K562 treated with DMSO at 1 percent for 48 hours (cell line): ENCODE measurements around the gene CCDC112. TPM values are rescaled to one million over a fixed set of nuclear protein-coding genes. Genes with fewer than 3 reads are reported as not detected.

Experiments
- total RNA-seq: library from RNA; unstranded; fragments of 300-600 nt; gene quantifications from 2 replicates; pipeline ENCODE4 v1.2.3, GENCODE V29; 2022; ENCODE audit warnings: low replicate concordance; ENCODE audit errors: extremely low read depth

Gene CCDC112, protein sequence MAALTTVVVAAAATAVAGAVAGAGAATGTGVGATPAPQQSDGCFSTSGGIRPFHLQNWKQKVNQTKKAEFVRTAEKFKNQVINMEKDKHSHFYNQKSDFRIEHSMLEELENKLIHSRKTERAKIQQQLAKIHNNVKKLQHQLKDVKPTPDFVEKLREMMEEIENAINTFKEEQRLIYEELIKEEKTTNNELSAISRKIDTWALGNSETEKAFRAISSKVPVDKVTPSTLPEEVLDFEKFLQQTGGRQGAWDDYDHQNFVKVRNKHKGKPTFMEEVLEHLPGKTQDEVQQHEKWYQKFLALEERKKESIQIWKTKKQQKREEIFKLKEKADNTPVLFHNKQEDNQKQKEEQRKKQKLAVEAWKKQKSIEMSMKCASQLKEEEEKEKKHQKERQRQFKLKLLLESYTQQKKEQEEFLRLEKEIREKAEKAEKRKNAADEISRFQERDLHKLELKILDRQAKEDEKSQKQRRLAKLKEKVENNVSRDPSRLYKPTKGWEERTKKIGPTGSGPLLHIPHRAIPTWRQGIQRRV
- not detected in 2 replicates for total RNA-seq

DNA sequence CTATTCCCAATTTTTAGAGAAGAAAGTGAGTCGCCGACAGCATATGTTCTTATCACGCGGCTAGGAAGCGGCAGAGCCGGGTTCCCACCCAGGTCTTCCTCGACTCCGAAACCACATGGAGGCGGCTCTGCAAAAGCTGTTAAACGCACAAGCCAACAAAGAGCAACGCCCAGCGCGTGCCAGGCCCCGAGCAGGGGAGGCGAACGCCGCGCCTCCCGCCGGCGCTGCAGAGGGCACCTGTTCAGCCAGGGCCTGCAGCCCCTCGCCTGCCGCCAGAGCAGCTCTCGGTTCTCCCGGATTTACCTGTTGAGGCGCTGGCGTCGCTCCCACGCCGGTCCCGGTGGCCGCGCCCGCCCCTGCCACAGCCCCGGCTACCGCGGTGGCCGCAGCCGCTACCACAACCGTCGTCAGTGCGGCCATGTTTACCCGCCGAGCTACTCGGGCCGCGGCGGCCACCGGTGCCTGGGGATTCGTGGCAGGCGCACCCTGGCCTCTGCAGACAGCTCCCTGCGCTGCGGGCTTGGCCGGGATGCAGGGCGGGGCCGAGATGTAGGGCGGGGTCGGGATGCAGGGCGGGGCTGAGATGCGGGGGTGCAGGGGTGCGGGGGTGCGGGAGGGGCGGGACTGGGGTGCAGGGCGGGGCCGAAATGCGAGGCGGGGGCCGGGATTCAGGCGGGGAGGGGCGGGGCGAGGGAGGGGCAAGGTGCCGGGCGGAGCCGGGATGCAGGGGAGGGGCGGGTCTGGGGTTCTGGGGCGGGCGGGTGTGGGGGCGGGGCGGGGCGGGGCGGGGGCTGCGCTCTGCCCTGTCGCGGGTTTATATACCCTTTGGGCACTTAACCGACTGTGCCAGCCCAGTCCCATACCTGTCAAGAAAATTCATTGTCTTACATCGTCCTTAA is at the start of gene CCDC112:
CCDC112 (minus strand) TSS at position 531 of the 899 bp plus-strand sequence; CDS start at position 420, 111 bp downstream.

DNA sequence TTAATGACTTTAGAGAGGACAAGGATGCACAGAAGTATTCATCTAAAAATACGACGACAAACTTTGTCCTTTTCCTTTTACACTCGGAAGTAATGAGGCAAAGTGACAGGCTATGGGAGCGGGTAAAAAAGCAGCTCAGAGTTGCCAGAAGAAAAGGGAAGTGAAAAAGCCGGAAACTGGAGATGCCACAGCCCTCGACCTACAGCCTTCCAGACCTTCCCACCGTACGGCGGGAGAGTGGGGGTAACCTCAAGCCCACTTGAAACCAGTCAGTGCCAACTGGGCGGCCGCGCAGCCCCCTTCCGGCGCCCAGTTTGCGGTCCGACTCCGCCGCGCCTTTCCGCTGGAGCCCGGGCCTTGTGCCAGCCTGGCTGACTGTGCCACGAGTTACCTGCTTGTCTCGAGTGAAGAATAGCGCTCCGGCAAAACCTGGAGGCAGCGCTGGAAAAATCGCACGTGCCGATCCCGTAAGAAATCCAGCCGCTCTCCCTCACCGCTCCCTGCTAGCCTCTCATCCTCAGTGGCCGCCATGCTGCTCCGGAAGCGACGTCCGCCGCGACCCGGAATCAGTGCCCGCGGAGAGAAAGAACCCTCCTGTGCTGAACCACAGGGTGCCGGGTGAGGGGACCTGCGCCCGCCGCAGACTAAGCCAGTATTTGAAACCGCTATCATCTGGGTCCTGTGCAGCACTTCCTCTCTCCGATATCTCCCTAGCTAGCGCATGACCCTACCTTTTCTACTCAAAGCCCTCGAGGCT is 34.0 kb downstream of the CCDC112 start, which contains the start of gene PGGT1B:
PGGT1B (minus strand) TSS at position 557 of the 757 bp plus-strand sequence; CDS start at position 531, 26 bp downstream.

Other genes with a start within 250 kb of the CCDC112 start
- gene TRIM36, start 126.7 kb downstream of the CCDC112 start, total RNA-seq, result not detected in 2 replicates
- gene PGGT1B, start 33.8 kb downstream of the CCDC112 start, total RNA-seq, result not detected in 2 replicates
- not detected in 2 replicates for gene FEM1C, start 248.1 kb upstream of the CCDC112 start, total RNA-seq